HG03342 (cell line): ENCODE measurements around the gene NCR2.
A peak's percentile ranks its signal among the peaks of the same experiment; 100 is the strongest.
"Not testable (repeated sequence)": the region's sequence is repeated elsewhere in the genome, so short reads cannot be mapped to it uniquely, and the experiment has no call there.

Experiments used
- ATAC-seq: cut with Tn5 transposase; IDR thresholded peaks from one replicate; pipeline ENCODE4 v1.9.1; 2021; ENCODE audit warnings: mild to moderate bottlenecking, moderate library complexity; ENCODE audit not compliant: unreplicated experiment

NCR2 gene, protein sequence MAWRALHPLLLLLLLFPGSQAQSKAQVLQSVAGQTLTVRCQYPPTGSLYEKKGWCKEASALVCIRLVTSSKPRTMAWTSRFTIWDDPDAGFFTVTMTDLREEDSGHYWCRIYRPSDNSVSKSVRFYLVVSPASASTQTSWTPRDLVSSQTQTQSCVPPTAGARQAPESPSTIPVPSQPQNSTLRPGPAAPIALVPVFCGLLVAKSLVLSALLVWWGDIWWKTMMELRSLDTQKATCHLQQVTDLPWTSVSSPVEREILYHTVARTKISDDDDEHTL

DNA sequence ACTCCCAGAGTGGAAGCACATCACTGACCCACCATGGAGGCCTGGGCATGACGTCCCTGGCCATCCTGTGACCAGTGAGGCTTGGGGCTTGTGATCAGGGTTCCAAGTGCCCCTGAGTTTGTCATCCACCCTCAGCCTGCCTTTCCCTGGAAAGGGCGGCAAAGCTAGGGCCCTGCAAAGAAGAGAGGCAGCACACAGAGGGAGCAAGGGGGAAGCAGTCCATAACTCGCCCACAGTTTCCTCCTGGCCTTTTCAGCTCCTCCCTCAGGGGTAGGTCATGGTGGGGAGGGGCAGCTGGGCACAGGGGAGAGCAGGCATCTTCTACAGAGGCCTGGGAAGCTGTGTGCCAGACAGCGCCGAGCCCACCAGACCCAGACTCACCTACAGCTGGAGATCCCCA is at the start of gene NCR2:
Gene NCR2 (plus strand): TSS at position 313 of the 400 bp plus-strand sequence. CDS start 269 bp downstream, outside the sequence.
- ATAC-seq = no peak

DNA sequence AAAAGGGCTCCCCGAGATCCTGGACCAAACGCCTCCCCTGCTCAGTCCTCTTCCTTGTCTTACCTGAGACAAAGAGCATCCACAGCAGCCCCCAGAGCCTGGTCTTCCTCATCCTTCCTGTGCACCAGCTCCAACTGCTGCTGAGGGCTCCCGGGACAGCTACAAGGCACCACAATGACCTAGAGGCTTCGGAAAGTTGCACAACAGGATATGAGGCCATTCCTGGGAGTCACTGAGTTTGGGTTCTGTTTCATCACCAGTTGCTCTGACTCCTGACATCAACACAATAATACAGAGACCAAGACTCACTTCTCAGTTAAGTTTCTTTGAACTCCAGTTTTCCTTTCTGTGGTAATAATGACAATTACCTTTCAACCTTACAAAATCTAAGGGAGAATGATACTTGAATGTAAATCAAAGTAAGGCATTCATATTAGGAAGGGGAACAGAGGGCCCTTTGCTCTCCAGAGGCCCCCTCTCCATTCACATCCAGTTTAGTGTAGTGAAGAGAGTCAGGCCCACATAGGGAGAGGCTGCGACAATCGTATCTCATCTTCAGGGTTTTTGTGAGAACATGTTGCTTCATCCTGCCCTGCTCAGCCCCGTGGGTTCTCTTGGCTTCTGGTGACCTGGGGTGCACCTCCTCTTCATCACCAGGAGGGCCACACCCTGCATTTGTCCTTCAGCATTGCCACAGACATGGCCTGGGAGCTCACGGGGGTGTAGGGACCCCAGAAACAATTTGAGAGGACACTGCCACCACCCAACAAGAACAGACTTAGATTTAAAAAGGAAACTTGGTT is 48.7 kb upstream of the NCR2 start, which contains the start of gene TREM1:
Gene TREM1 (minus strand): TSS at position 139 of the 803 bp plus-strand sequence. CDS start 27 bp downstream, at position 112.
- no peak for ATAC-seq

DNA sequence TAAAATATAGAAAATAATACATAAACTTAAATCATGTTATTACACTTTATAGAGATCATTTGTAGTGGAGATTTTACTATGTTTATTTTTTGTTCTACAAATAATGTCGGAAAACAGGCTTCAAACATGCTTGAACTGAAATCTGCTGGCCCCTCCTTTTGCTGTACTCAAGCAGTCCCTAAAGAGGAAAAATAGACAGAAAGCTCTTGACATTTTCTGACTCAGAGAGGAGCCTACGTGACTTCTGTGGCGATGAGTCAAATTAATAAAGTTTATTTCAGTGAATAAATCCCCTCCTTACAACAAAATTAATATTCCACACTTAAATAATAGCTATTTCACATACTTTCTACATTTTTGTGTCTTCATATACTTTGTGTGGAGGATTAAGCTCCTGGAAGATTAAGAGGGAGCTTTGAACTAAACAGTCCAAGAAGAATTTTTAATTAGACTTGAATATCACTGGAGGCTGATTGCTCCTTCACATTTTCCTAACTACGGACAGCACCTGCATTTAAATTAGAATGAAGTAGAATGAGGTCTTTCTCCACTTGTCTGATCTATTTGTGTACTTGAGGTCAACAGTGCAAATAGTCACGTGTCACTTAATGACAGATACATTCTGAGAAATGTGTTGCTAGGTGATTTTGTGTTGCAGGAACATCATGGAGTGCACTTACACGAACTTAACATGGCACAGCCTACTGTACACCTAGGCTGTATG is 47.2 kb upstream of the NCR2 start:
- ATAC-seq = no peak

DNA sequence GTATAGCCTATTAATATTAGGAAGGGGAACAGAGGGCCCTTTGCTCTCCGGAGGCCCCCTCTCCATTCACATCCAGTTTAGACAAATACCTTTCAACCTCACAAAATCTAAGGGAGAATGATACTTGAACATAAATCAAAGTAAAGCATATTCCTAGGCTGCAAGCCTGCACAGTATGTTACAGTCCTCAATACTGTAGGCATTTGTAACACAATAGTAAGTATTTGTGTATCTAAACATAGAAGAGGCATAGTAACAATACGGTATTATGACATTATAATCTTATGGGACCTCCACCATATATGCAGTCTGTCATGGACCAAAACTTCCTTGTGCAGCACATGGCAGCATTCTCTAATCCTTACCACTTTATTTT is 46.7 kb upstream of the NCR2 start:
- ATAC-seq = no peak

DNA sequence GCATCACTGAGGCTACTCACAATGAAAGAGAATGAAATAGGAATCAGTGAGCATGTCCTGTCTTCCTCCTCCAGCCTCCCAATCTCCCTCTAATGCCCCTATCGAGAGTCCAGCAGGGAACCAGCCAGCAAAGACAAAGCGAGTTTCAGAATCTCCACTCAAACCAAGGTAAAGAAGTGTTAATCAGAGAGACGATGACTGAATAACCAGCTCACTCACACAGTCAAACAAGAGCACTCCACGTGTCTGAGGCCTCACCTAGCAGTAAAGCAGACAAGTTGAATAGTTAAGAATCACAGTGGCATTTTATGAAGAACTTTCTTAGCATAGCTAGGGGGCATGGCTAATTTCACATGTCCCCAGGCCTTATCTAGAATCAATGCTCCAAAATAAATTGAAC is 45.6 kb upstream of the NCR2 start:
- no peak for ATAC-seq

DNA sequence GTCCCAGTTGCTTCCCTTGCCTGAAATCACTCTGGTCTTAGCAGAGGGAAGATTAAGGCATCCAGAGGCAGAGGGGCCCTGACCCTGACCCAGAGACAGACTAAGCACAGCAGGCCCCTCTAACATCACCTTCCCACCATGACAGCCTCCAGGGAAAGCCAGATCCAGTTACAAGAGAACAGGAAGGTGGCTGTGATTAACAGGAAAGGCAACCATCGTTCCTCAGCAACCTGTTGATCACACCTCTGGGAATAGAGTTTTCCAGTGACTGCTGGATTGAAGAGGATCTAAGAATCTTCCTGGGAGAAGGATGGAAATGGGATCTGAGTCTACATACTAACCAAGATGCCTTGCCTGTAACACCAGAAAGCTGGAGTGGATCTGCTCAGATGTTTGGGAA is 43.7 kb upstream of the NCR2 start:
- ATAC-seq = no peak

DNA sequence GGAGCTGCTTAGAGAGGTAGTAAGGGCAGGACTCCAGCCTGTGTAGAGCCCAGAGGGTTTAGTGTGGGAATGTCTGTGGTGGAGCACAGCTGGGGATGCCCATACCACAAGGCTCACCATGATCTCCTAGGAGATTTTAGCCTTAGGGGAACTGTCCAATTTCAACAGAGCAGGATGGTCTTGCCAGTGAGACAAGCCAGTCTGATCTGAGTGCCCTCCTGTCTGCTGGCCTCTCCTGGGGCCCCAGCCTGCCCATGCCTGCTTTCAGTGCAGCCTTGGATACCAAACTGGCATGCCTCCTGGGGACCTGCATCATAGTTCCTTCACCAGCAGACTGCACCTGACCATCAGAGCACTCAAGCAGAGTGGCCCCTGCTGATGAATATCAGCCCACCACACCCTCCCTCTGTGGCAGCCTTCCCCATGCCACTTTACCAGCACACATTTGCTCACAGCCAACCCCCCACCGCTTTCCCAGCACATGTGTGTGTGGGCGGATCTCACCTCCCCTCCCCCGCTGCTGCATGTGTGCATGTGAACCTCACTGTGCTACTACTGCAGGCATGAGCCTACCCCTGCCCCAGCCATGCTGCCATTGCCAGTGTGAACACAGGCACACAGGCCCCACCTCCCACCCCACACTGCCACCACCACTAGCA is 41.1 kb upstream of the NCR2 start:
- ATAC-seq = no peak

DNA sequence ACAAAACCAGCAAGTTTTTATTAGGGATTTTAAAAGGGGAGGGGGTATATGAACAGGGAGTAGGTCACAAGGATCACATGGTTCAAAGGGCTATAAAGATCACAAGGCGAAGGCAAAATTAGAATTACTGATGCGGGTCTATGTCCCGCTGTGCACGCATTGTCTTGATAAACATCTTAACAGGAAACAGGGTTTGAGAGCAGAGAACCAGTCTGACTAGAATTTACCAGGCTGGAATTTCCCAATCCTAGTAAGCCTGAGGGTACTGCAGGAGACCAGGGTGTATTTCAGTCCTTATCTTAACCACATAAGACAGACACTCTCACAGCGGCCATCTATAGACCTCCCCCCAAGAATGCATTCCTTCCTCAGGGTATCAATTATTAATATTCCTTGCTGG is 38.2 kb upstream of the NCR2 start:
- not testable (repeated sequence) for ATAC-seq

DNA sequence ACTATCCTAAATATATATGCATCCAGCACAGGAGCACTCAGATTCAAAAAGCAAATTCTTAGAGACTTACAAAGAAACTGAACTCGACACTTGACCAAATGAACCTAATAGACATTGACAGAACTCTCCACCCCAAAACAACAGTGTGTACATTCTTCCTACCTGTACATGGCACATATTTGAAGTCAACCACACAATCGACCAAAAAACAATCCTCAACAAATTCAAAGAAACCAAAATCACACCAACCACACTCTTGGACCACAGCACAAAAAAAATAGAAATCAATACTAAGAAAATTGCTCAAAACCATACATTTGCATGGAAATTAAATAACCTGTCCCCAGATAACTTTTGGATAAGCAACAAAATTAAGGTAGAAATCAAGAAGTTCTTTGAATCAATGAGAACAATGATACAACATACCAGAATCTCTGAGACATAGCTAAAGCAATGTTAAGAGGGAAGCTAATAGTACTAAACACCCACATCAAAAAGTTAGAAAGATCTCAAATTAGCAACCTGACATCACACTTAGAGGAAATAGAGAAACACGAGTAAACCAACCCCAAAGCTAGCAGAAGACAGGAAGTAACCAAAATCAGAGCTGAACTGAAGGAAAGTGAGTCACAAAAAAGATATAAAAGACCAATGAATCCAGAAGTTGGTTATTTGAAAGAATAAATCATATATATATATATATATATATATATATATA is 36.5 kb upstream of the NCR2 start:
- ATAC-seq = no peak

DNA sequence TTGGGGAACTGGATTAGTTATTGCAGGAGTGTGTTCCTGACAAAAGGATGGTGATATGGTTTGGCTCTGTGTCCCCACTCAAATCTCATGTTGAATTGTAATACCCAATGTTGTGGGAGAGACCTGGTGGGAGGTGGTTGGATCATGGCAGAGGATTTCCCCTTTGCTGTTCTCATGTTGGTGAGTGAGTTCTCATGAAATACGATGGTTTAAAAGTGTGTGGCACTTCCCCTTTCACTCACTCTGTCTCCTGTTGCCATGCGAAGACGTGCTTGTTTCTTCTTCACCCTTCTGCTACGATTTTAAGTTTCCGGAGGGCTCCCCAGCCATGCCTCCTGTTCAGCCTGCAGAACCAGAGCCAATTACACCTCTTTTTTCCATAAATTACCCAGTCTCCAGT is 32.8 kb upstream of the NCR2 start:
- ATAC-seq = no peak

DNA sequence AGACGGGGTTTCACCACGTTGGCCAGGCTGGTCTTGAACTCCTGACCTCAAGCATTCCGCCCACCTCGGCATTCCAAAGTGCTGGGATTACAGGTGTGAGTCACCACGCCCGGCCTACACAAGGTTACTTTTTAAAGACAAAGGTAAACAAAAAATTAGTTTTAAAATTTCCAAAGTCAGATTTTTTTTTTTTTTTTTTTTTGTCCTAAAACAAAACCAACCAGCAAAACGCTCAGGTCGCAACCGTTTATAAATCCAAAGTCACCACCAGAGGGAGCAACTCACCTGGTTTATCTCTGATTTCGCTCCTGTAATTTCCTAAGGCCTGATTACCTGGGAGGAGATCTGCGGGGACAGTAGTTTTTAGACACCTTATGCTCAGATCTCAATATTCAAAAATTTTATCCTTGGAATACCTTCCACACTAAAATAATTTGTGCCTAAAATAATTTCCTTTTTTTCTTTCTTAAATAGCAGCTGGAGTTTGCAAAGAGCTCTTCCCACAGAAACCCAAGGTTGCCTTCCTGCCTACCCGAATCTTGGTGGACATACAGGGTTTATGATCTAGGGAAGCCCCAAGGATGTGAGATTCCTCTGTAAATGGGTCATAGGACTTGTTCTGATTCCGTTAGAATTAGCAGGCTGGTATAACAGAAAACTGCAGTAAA is 29.1 kb upstream of the NCR2 start:
- ATAC-seq = no peak

DNA sequence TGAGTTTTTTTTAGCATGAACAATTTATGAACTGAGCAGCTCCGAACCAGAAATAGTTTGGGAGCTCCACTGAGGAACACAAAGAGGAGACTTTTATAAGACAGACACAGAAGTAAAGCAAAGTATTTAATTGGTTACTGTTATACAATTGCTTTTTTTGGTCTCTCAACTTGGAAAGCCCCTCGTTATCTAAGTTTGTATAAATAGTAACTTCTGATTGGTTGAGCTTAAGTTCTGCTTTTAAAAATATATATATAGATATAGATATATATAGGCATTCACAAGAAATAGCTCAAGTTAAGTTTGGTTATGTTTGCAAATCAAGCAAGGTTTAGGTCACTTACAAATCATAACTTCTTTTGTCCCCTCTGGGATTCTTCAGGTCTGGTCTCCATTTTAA is 20.2 kb upstream of the NCR2 start:
- no peak for ATAC-seq

DNA sequence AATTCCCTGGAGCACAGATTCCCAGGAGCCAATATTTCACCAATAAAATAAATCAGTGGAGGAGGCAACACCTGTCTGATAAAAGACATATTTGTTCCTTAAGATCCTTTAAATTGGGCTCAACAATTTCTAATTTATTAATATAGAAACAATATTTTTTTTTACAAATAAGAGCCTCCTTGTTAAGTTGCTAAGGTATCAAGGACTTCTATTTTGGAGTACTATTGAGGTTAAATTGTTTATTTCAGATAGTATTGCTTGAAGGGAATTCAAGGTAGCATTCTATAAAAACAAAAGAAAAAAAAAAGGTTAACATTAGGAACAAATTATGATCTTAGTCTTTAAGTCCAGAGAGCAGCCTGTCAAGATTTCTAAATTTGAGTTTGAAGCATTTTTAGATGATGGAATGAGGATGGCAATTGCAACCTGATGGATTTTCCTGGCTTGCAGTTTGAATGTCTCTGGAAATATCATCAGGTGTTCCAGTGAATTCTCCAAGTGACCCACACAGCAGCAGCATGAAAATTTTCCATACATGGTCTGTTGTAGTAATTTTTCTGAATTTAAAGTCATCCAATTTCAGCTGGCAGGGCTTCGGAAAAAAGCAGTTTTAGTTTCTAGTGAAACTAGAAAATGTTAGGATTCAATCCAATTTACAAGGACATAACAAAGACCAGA is 19.3 kb upstream of the NCR2 start:
- no peak for ATAC-seq

DNA sequence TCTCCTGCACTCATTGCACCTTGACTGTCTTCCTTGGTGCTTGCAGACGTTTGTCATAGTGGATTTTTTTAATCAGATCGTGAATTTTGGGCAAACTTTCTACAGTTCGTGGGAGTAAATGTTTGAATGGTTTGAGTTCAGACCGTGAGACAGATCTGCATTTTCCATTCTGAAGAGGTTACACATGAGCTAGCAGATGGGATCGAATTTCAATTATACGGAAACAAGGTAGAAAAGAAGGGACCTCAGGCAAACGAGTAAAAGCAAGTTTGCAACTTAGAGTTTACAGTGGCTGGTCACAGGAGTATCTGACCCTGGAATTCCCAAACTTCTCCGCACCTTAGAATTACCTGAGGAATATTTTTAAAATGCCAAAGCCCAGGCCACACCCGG is 17.2 kb upstream of the NCR2 start:
- ATAC-seq = no peak

DNA sequence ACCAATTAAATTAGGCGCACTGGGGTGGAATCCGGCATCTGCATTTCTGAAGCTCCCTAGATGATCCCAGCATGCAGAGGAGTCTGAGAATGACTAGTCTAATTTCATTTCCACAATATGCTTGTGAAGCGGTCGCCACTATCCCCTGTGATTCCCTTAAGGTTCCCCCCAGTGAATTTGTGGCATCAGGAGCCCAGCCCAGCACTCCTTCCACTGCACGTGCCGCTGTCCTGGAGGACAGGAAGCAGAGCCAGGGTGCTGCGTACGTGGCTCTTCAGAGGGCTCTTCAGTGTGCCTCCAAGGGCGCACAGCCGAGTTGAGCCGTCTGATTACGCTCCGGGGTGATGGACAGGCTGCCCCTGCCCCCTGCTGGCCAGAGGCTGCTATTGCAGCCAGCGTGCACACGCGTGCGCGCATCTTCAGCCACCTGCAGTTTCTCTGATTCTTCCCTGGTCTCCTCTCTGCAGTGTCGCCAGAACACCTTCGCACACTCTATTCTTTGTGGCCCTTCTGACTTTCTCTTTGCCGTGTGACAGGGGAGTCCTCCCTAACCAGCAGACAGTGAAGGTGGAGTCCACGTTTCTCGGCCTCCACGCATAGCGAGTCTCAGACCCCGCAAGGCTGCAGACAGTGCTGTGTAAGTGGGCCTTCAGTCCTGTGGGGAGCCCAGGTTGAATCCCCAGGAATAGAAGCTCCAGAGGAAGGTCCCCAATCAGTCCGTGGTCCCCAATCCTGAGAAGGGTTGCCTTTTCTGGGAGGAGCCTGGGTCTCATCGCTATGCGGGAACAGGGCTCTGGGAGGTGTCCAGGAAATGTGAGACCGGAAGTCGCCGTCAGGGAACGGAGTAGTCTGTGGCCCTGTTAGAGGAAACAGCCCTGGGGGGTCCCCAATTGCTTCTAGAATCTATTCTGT is 16.5 kb upstream of the NCR2 start:
- ATAC-seq = peak; percentile 88

DNA sequence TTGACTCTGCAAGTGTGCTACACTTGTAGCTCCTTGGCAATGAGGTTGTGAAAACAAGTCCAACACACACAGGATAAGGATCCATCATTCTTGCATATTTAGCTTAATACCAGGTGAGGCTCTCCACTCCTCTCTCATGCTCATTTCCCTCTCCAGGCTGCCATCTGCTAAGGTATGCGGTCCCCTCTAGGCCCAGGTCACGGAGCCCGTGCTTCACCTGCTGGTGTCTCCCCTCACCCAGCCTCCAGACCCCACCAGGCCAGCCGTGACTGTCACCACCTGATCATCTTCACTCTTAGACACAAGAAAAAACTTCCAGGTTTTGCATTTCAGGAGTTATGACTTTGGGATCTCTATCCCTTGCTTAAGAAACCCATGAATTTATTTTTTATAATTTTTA is 14.2 kb upstream of the NCR2 start:
- ATAC-seq = no peak

DNA sequence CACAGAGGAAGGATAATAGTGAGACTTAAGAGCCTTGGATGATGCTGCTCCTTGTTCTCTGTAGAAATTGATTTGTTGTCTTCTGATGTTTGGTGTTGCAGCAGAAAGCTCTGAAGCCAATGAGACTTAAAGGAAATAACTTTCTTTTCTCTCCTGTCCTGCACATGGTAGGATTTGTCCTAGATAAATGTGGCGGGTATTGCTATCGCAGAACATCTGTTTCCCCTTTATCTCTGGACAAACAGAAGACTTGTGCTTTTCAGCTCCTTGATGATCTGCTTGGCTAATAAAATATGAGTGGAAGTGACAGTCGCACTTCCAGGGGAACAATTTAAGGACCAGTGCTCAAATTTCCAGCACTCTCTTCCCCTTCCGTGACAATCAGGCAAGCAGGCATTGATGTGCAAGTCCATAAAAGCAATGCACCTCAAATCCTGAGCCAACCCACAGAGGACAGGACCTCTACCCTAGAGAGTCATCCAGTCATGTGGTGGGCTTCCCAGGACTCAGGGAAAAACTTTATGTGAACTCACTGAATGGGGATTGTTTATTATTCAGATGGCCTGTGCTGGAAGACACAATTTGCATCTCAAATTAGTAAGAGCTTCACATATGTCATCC is 9.9 kb upstream of the NCR2 start:
- no peak for ATAC-seq

DNA sequence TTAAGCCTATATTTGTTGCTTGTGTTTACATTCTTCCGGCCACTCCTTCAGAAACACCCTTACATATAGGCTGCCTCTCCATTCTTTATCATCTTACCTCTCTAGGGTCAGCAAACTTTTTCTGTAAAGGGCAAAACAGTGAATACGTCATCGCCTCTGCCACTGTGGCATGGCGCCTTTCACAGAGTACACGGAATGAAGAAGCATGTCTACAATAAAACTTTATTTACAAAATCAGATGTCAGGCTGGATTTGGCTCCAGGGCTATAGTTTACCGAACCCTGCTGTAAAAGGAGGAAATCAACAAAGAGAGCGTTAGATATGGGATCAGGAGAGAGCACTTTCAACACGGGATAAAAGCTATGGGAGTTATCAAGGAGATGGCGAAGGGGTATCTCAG is 9.3 kb upstream of the NCR2 start:
- ATAC-seq = no peak
